ENCODE results near the gene HMCES. TPM values are rescaled to one million over a fixed set of nuclear protein-coding genes. Genes with fewer than 3 reads are reported as not detected.
A peak's percentile ranks its signal among the peaks of the same experiment; 100 is the strongest.

HMCES gene
- total and polyA plus RNA-seq, 4 donors = 13.7 to 18.2 (median 15.3) TPM

DNA sequence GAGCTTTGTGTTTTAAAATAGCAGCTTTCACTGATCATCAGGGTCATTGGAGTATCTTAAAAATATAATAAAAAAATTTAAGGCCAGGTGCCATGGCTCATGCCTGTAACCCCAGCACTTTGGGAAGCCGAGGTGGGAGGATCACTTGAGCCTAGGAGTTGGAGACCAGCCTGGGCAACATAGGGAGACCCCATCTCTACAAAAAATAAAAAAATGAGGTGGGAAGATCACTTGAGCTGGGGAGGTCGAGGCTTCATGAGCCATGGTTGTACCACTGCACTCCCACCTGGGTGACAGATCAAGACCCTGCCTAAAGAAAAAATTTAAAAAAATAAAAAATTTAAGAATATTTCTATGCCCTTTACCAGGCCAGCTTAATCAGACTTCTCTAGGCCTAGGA lies 1.5 kb downstream of the HMCES start:
- Histone ChIP-seq H3K36me3 (ENCODE audit: control insufficient read depth in 4 of 4, insufficient read depth in 3 of 4, low read depth in 1 of 4, low read length in 3 of 4) (peaks cover 3 to 19% (median 19%) of the 10 kb centered on the region in 4 donors), H3K9ac (ENCODE audit: low read depth in 1 of 2, low read length in 2 of 2) (no peak overlapping the region), H3K9me3 (ENCODE audit: control insufficient read depth in 4 of 4, low read length in 3 of 4) (no peaks in the 10 kb centered on the region), H3K4me3 (ENCODE audit: low read depth in 1 of 3, low read length in 3 of 3) (no peak overlapping the region), H3K4me1 (ENCODE audit: control insufficient read depth in 4 of 4, insufficient read depth in 4 of 4, low read length in 3 of 4) (peaks cover 2 to 42% (median 32%) of the 10 kb centered on the region in 4 donors), H3K27ac (ENCODE audit: low read depth in 1 of 2, low read length in 2 of 2) (peak overlapping the region; percentile 39 to 97), H3K27me3 (ENCODE audit: control insufficient read depth in 4 of 4, insufficient read depth in 4 of 4, low read length in 3 of 4) (no peaks in the 10 kb centered on the region)
- DNase-seq (ENCODE audit: low spot score) = no peak
- no peak for TF ChIP-seq FOXA1 (IDR thresholded peaks at IDR 0.05)
- TF ChIP-seq NR2F2 (IDR thresholded peaks at IDR 0.05) = no peak
- TF ChIP-seq ZBTB33 (IDR thresholded peaks at IDR 0.05) = no peak
- no peak for TF ChIP-seq SP1 (IDR thresholded peaks at IDR 0.05)
- no peak for TF ChIP-seq GABPA (IDR thresholded peaks at IDR 0.05 in 1 of 2, conservative IDR thresholded peaks at IDR 0.05 in 1 of 2)
- no peak for TF ChIP-seq YY1 (IDR thresholded peaks at IDR 0.05)
- TF ChIP-seq JUND (IDR thresholded peaks at IDR 0.05) = no peak
- no peak for TF ChIP-seq RXRA (IDR thresholded peaks at IDR 0.05)
- TF ChIP-seq FOXA2 (IDR thresholded peaks at IDR 0.05) = no peak
- TF ChIP-seq HNF4G (IDR thresholded peaks at IDR 0.05) = no peak
- no peak for TF ChIP-seq MAX (IDR thresholded peaks at IDR 0.05)
- TF ChIP-seq, protein P1, sequence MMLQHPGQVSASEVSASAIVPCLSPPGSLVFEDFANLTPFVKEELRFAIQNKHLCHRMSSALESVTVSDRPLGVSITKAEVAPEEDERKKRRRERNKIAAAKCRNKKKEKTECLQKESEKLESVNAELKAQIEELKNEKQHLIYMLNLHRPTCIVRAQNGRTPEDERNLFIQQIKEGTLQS (IDR thresholded peaks at IDR 0.05) = no peak
- no peak for TF ChIP-seq EGR1 (IDR thresholded peaks at IDR 0.05; ENCODE audit: low read depth in 2 of 2)
- no peak for TF ChIP-seq REST (IDR thresholded peaks at IDR 0.05)
- no peak for TF ChIP-seq HNF4A (conservative IDR thresholded peaks at IDR 0.05)
- no peak for TF ChIP-seq CTCF (IDR thresholded peaks at IDR 0.05; ENCODE audit: low read depth, low read length, missing input control)
- no peak for TF ChIP-seq TAF1 (conservative IDR thresholded peaks at IDR 0.05)
- 91% methylated on average over 2 of the region's 2 CpGs for WGBS
